Common myeloid progenitor, CD34-positive (primary cell): ENCODE measurements around the gene APOL1.

Experiments used
- CTCF ChIA-PET: fragments of 350-600 bp; sonication (Branson Sonifier 250); formaldehyde crosslinking; loops from one replicate; lab custom pipeline; 2021; ENCODE audit warnings: antibody characterized with exemption; lab: Charles Lee
- POLR2A ChIA-PET: fragments of 350-600 bp; sonication (Branson Sonifier 250); formaldehyde crosslinking; loops from one replicate; lab custom pipeline; 2021; ENCODE audit warnings: antibody characterized with exemption; lab: Charles Lee
- DNase-seq, 3 donors: peaks; one replicate each; pipeline versions ENCODE4 v3.0.0 to v3.0.0-alpha.2; 2013
- H3K27ac ChIP-seq, 2 experiments: 1 replicate in 1 of 2; 2 replicates in 1 of 2; pipeline ENCODE4 v1.7.0; 2013; ENCODE audit warnings: inconsistent platforms in 2 of 2, low read length in 2 of 2, mild to moderate bottlenecking in 2 of 2, low read depth in 1 of 2, moderate library complexity in 1 of 2; ENCODE audit not compliant: severe bottlenecking in 2 of 2, insufficient read depth in 1 of 2, poor library complexity in 1 of 2
- H3K27me3 ChIP-seq, 5 experiments: replicated peaks in 2 of 5; 1 replicate in 3 of 5; 2 replicates in 2 of 5; pipeline versions ENCODE4 v1.6.1 to v1.7.0; 2013; ENCODE audit warnings: low read length in 4 of 5, mild to moderate bottlenecking in 2 of 5, moderate library complexity in 2 of 5, inconsistent platforms in 1 of 5; ENCODE audit not compliant: insufficient read depth in 5 of 5, control insufficient read depth in 4 of 5
- H3K36me3 ChIP-seq, 4 experiments: 1 replicate in 2 of 4; 2 replicates in 2 of 4; pipeline versions ENCODE4 v1.6.1 to v1.7.0; 2013; ENCODE audit warnings: low read length in 3 of 4, control low read depth in 1 of 4, mild to moderate bottlenecking in 1 of 4; ENCODE audit not compliant: control insufficient read depth in 4 of 4, insufficient read depth in 4 of 4
- H3K4me1 ChIP-seq, 4 experiments: 1 replicate in 3 of 4; 2 replicates in 1 of 4; pipeline versions ENCODE4 v1.6.1 to v1.7.1; 2013; ENCODE audit warnings: low read length in 3 of 4, mild to moderate bottlenecking in 3 of 4, control low read depth in 1 of 4, inconsistent platforms in 1 of 4, moderate library complexity in 1 of 4; ENCODE audit not compliant: control insufficient read depth in 4 of 4, insufficient read depth in 4 of 4; ENCODE audit errors: control extremely low read depth in 1 of 4
- H3K4me3 ChIP-seq, 7 experiments: 1 replicate in 4 of 7; 2 replicates in 3 of 7; pipeline versions ENCODE4 v1.5.1 to v1.7.0; 2013; ENCODE audit warnings: mild to moderate bottlenecking in 7 of 7, low read length in 6 of 7, moderate library complexity in 6 of 7, inconsistent platforms in 2 of 7, low read depth in 2 of 7, control low read depth in 1 of 7; ENCODE audit not compliant: insufficient read depth in 4 of 7, control insufficient read depth in 1 of 7; ENCODE audit errors: extremely low read depth in 1 of 7
- H3K9me3 ChIP-seq, 5 experiments: 1 replicate in 4 of 5; 2 replicates in 1 of 5; pipeline versions ENCODE4 v1.6.1 to v1.7.1; 2013; ENCODE audit warnings: low read length in 4 of 5, mild to moderate bottlenecking in 2 of 5, inconsistent platforms in 1 of 5, low read depth in 1 of 5, moderate library complexity in 1 of 5; ENCODE audit not compliant: control insufficient read depth in 4 of 5, insufficient read depth in 2 of 5; ENCODE audit errors: control extremely low read depth in 1 of 5
- WGBS: methylation state at CpG from one replicate; pipeline ENCODE4 v1.1.5; 2013; ENCODE audit not compliant: insufficient coverage; 5-methylcytosine and 5-hydroxymethylcytosine counted together

APOL1 gene

GRCh38 chr22:36303874-36304273 is 50.9 kb downstream of the APOL1 start:
- Histone ChIP-seq H3K4me3 (no peak overlapping the region), H3K27ac (no peak overlapping the region), H3K4me1 (no peaks in the 10 kb centered on the region), H3K27me3 (no peaks in the 10 kb centered on the region), H3K36me3 (peaks cover 24 to 98% (median 79%) of the 10 kb centered on the region in 4 experiments), H3K9me3 (no peaks in the 10 kb centered on the region)
- ChIA-PET CTCF (interaction anchor here (1.9 to 5.8 kb wide), 5 partner anchors 23 to 166 kb away, joined by 4 to 42 read pairs (median 11); no protein-coding TSS in a partner anchor), POLR2A (no interaction called here)
- WGBS: 95% methylated on average over 13 of the region's 13 CpGs
- DNase-seq: no peak

DNA sequence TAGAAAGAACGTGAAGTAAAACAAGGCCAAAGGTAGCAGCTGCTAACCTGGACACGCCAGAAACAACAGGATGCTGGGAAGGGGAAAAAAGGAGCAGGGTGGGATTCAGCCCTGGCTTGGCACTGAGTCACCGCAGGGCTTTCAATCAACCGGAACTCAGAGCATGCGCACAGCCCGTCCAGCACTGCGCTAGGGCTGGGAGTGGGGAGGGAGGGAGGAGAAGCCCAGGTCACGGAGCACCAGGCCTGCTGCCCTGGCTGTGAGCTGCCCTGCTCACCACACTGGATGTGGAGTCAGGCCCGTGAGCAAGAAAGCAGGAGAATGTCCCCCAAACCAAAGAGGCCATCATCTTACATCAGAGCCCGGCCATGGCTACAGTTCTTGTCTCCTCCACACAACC is 51.5 kb downstream of the APOL1 start:
- Histone ChIP-seq H3K27ac (no peak overlapping the region), H3K27me3 (no peaks in the 10 kb centered on the region), H3K4me1 (no peaks in the 10 kb centered on the region), H3K9me3 (no peaks in the 10 kb centered on the region), H3K36me3 (peaks cover 27 to 98% (median 79%) of the 10 kb centered on the region in 4 experiments), H3K4me3 (no peak overlapping the region)
- WGBS: 100% methylated on average over 3 of the region's 10 CpGs
- no peak for DNase-seq
- CTCF ChIA-PET: interaction anchor here (1.9 to 5.8 kb wide), 4 partner anchors 22 to 165 kb away, joined by 4 to 42 read pairs (median 22); no protein-coding TSS in a partner anchor
- POLR2A ChIA-PET: no interaction called here

- ChIA-PET POLR2A (no interaction called here), CTCF (interaction anchor here (0.9 to 5.3 kb wide), 4 partner anchors 23 to 177 kb away, joined by 3 to 36 read pairs (median 6); no protein-coding TSS in a partner anchor)
- no peak for DNase-seq
- Histone ChIP-seq H3K4me3 (no peak overlapping the region), H3K9me3 (no peaks in the 10 kb centered on the region), H3K36me3 (peaks cover 21 to 98% (median 75%) of the 10 kb centered on the region in 4 experiments), H3K27ac (no peak overlapping the region), H3K27me3 (no peaks in the 10 kb centered on the region), H3K4me1 (no peaks in the 10 kb centered on the region)
- 96% methylated on average over 19 of the region's 19 CpGs for WGBS
Observed at GRCh38 chr22:36305813-36306212, 52.9 kb downstream of the APOL1 start.

DNA sequence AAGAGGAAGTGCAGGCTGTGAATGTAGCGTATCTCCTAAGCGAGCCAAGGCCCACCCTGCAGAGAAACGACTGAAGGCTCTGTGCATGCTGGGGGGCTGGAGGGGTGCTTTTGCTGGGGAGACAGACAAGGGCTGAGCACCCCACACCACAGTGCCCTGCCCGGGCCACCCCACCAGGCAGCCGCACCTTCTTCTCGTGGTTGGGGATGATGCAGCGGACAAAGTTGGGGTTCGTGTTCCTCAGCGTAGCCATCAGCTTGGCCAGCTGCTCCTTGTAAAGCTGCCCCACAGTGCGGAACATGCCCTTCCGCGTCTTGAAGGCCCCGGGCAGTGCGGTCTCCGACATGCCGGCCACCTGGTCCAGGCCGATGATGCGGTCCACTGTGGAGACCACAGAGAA is 53.3 kb downstream of the APOL1 start:
- DNase-seq: no peak
- 85% methylated on average over 13 of the region's 18 CpGs for WGBS
- ChIA-PET POLR2A (no interaction called here), CTCF (interaction anchor here (2.8 to 5.3 kb wide), 2 partner anchors 28 to 164 kb away, joined by 7 to 36 read pairs; no protein-coding TSS in a partner anchor)
- Histone ChIP-seq H3K4me3 (no peak overlapping the region), H3K36me3 (peaks cover 21 to 98% (median 75%) of the 10 kb centered on the region in 4 experiments), H3K27ac (no peak overlapping the region), H3K27me3 (no peaks in the 10 kb centered on the region), H3K4me1 (no peaks in the 10 kb centered on the region), H3K9me3 (no peaks in the 10 kb centered on the region)

DNA sequence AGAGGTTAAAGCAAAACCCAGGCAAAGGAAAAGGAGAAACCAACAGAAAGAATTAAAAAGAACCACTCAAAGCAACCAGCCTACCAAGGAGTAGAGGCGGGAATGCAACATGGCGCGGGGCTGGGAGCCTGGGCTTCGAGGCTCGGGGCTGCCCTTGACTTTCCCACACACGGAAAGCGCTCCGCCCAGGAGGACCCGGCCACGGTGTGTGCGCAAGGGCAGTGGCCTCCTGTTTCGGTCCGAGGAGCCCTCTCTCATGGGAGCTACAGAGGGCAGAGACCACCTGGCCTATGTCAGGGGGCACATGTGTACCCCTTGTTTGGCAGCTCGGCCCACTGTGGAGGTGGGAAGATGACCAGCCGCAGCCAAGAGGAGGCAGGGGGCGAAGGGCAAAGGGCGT is 55.9 kb downstream of the APOL1 start:
- Histone ChIP-seq H3K4me1 (no peaks in the 10 kb centered on the region), H3K36me3 (peaks cover 28 to 94% (median 78%) of the 10 kb centered on the region in 4 experiments), H3K4me3 (no peak overlapping the region), H3K9me3 (no peaks in the 10 kb centered on the region), H3K27ac (no peak overlapping the region), H3K27me3 (no peaks in the 10 kb centered on the region)
- no peak for DNase-seq
- POLR2A ChIA-PET: no interaction called here
- CTCF ChIA-PET: interaction anchor here (1.4 to 5.3 kb wide), 2 partner anchors 161 to 179 kb away, joined by 3 to 36 read pairs; no protein-coding TSS in a partner anchor
- WGBS: 98% methylated on average over 16 of the region's 17 CpGs

DNA sequence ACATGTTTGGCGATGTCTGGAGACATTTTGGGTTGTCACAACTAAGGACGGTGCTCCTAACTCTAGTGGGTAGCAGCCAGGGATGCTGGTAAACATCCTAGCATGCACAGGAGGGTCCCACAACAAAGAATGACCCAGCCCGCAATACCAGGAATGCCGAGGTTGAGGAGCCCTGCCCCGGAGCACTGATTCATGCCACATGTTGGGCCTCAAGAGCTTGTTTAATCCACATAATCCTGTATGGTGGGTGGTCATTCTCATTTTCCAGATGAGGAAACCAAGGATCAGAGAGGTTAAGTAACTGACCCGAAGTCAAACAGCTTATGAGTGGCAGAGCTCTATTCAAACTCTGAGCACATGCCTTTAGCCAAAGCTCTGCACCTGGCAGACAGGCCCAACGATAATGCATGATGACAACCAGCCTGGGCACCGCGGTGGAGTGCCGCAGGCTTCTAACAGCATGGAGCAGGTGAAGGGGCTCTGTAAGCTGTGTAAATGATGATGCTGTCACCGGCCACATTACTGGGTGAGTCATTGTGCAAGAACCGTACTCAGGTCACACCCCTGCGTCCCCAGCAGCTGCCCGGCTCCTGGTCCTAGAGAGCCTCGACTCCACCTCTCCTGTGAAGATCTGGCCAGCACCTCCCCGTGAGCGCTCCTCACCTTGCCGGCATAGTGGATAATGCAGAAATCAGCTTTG is 58.6 kb downstream of the APOL1 start:
- Histone ChIP-seq H3K36me3 (peaks cover 23 to 92% (median 71%) of the 10 kb centered on the region in 4 experiments), H3K27ac (no peak overlapping the region), H3K27me3 (no peaks in the 10 kb centered on the region), H3K4me1 (no peaks in the 10 kb centered on the region), H3K9me3 (no peaks in the 10 kb centered on the region), H3K4me3 (no peak overlapping the region)
- no peak for DNase-seq
- 84% methylated on average over 17 of the region's 18 CpGs for WGBS
- CTCF ChIA-PET: interaction anchor here (1.0 to 2.7 kb wide), 6 partner anchors 10 to 176 kb away, joined by 3 to 25 read pairs (median 3); no protein-coding TSS in a partner anchor
- POLR2A ChIA-PET: interaction anchor here (0.6 kb wide), 2 partner anchors 26 to 50 kb away, joined by 3 read pairs; no protein-coding TSS in a partner anchor

DNA sequence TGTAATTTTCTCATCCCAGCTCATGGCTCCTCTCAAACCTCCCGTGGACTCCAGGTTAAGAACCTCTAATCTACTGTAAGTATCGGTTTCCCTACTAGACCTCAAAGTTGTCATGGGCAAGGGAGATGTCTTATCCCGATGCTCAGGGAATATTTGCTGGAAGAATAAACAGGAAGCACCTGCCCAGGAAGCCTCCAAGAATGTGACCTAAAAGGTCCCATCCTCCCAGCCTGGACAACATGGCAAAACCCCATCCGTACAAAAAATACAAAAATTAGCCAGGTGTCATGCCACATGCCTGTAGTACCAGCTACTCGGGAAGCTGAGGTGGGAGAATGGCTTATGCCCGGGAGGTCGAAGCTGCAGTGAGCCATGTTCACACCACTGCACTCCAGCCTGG is 62.4 kb downstream of the APOL1 start:
- CTCF ChIA-PET: interaction anchor here (0.6 to 0.9 kb wide), 2 partner anchors 12 to 19 kb away, joined by 3 to 5 read pairs; no protein-coding TSS in a partner anchor
- Histone ChIP-seq H3K27me3 (no peaks in the 10 kb centered on the region), H3K4me1 (no peaks in the 10 kb centered on the region), H3K4me3 (no peak overlapping the region), H3K36me3 (peaks cover 20 to 92% (median 77%) of the 10 kb centered on the region in 4 experiments), H3K27ac (no peak overlapping the region), H3K9me3 (no peaks in the 10 kb centered on the region)
- 97% methylated on average over 5 of the region's 7 CpGs for WGBS
- POLR2A ChIA-PET: interaction anchor here (0.6 to 0.7 kb wide), 3 partner anchors 13 to 207 kb away, joined by 3 read pairs; no protein-coding TSS in a partner anchor
- no peak for DNase-seq
